Gastroesophageal sphincter (tissue), 4 donors: ENCODE results near the gene ADGRG7. TPM values are rescaled to one million over a fixed set of nuclear protein-coding genes. Genes with fewer than 3 reads are reported as not detected.

ENCODE experiments used
- ATAC-seq: fragments of 150-250 bp; one replicate; pipeline ENCODE4 v1.9.1; 2016; ENCODE audit warnings: mild to moderate bottlenecking, moderate library complexity
- H3K27ac ChIP-seq, 4 donors: fragments of 200-600 bp; sonication (generic) in 3 of 4; 1 replicate in 3 of 4; 2 replicates in 1 of 4; pipeline ENCODE4 v1.5.1; 2016 to 2019
- H3K27me3 ChIP-seq: fragments of 200-600 bp; sonication (generic); one replicate; pipeline ENCODE4 v1.5.1; 2019
- H3K36me3 ChIP-seq, 2 donors: fragments of 200-600 bp; sonication (generic); one replicate each; pipeline ENCODE4 v1.5.1; 2019; ENCODE audit warnings: control low read depth in 1 of 2
- H3K4me1 ChIP-seq, 3 donors: fragments of 200-600 bp; sonication (generic); 1 replicate in 2 of 3; 2 replicates in 1 of 3; pipeline ENCODE4 v1.5.1; 2016 to 2019; ENCODE audit warnings: control low read depth in 2 of 3
- H3K4me3 ChIP-seq, 2 donors: fragments of 200-600 bp; sonication (generic); one replicate each; pipeline ENCODE4 v1.5.1; 2019; ENCODE audit warnings: mild to moderate bottlenecking in 1 of 2, moderate library complexity in 1 of 2
- H3K9me3 ChIP-seq, 3 donors: fragments of 200-600 bp; sonication (generic); one replicate each; pipeline ENCODE4 v1.5.1; 2017 to 2019; ENCODE audit warnings: control low read depth in 2 of 3
- EP300 ChIP-seq: sonication (generic); formaldehyde crosslinking; IDR thresholded peaks from one replicate; pipeline ENCODE4 v1.6.1; 2017; ENCODE audit warnings: antibody characterized with exemption, mild to moderate bottlenecking
- POLR2A ChIP-seq, 2 donors: fragments of 450-650 bp; IDR thresholded peaks; one replicate each; pipeline ENCODE4 v1.6.1; 2017; ENCODE audit warnings: antibody characterized with exemption in 2 of 2, mild to moderate bottlenecking in 2 of 2, moderate library complexity in 1 of 2
- POLR2AphosphoS5 ChIP-seq: sonication (generic); formaldehyde crosslinking; IDR thresholded peaks from one replicate; pipeline ENCODE4 v1.6.1; 2017; ENCODE audit warnings: antibody characterized with exemption
- WGBS, 2 donors: methylation state at CpG; one replicate each; pipeline ENCODE4 v1.1.5; 2018; ENCODE audit warnings: low coverage in 1 of 2; 5-methylcytosine and 5-hydroxymethylcytosine counted together
- total RNA-seq, 4 donors: library from RNA; depleted of rRNA; stranded (reverse); fragments of >200 nt; gene quantifications; one replicate each; pipeline ENCODE4 v1.1.0, GENCODE V29; 2016
- TF ChIP-seq, protein P1 (sequence below), 4 experiments: fragments of 200-600 bp in 2 of 4; fragments of 450-650 bp in 2 of 4; sonication (generic) in 1 of 4; IDR thresholded peaks; one replicate each; pipeline ENCODE4 v1.5.1; 2017 to 2019; ENCODE audit warnings: antibody characterized with exemption in 4 of 4, mild to moderate bottlenecking in 2 of 4, moderate library complexity in 2 of 4

The ADGRG7 gene
- total RNA-seq, 4 donors from 2014 or later: 0.13 TPM; not detected in 3

DNA sequence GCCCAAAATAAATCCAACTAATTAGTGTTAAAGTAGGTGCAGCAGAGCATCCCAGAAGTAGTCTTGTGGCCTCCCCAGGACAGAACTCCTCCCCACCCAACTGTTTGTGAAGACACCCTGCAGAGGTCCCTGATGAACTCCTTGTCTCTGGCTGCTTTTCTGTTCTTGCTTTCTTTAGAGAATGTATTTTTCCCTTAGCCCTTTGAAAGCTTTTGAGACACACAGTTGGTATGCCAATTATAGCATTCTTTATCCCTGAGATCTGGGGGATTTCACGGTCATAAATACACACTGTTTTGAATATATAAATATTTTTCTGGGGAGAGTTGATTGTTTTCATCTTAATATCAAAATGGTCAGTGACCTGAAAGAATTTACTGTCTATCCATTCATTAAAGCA, 109.7 kb downstream of the ADGRG7 start:
- peaks cover 0 to 46% of the 10 kb centered on the region in 2 donors for H3K36me3 ChIP-seq
- no peak for ATAC-seq
- TF ChIP-seq EP300 (no peak), POLR2AphosphoS5 (no peak), POLR2A (IDR thresholded peaks at IDR 0.05) (no peak)
- TF ChIP-seq, protein P1, sequence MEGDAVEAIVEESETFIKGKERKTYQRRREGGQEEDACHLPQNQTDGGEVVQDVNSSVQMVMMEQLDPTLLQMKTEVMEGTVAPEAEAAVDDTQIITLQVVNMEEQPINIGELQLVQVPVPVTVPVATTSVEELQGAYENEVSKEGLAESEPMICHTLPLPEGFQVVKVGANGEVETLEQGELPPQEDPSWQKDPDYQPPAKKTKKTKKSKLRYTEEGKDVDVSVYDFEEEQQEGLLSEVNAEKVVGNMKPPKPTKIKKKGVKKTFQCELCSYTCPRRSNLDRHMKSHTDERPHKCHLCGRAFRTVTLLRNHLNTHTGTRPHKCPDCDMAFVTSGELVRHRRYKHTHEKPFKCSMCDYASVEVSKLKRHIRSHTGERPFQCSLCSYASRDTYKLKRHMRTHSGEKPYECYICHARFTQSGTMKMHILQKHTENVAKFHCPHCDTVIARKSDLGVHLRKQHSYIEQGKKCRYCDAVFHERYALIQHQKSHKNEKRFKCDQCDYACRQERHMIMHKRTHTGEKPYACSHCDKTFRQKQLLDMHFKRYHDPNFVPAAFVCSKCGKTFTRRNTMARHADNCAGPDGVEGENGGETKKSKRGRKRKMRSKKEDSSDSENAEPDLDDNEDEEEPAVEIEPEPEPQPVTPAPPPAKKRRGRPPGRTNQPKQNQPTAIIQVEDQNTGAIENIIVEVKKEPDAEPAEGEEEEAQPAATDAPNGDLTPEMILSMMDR (IDR thresholded peaks at IDR 0.05): no peak
- H3K27me3 ChIP-seq: no peaks in the 10 kb centered on the region
- H3K9me3 ChIP-seq: no peaks in the 10 kb centered on the region
- WGBS, 2 donors: 0 to 17% methylated on average over 1 of the region's 1 CpG
- peaks cover 0 to 56% (median 6%) of the 10 kb centered on the region in 3 donors for H3K4me1 ChIP-seq
- no peak overlapping the region for H3K4me3 ChIP-seq
- H3K27ac ChIP-seq: no peak overlapping the region

DNA sequence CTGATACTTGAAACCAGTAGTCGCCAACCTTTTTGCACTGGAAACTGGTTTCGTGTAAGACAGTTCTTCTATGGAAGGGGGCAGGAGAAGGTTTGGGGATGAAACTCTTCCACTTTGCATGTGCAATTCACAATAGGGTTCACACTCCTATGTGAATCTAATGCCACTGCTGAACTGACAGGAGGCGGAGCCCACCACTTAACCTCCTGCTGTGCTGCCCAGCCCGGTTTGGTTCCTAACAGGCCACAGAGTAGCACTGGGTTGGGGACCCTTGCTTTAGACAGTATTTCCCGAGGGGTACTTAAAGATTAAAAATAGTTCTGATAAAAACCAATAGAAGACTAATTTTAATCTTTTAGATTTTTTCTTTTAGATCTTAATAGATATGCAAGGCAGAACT, 111.0 kb downstream of the ADGRG7 start:
- Histone ChIP-seq H3K4me1 (peaks cover 0 to 45% (median 0%) of the 10 kb centered on the region in 3 donors), H3K27me3 (no peaks in the 10 kb centered on the region), H3K27ac (no peak overlapping the region), H3K36me3 (peaks cover 0 to 42% of the 10 kb centered on the region in 2 donors), H3K9me3 (no peaks in the 10 kb centered on the region), H3K4me3 (no peak overlapping the region)
- TF ChIP-seq POLR2AphosphoS5 (no peak), EP300 (no peak), POLR2A (IDR thresholded peaks at IDR 0.05) (no peak)
- TF ChIP-seq, protein P1 (IDR thresholded peaks at IDR 0.05): no peak
- ATAC-seq: no peak
- 68 to 87% methylated on average over 2 to 4 of the region's 5 CpGs for WGBS, 2 donors

DNA sequence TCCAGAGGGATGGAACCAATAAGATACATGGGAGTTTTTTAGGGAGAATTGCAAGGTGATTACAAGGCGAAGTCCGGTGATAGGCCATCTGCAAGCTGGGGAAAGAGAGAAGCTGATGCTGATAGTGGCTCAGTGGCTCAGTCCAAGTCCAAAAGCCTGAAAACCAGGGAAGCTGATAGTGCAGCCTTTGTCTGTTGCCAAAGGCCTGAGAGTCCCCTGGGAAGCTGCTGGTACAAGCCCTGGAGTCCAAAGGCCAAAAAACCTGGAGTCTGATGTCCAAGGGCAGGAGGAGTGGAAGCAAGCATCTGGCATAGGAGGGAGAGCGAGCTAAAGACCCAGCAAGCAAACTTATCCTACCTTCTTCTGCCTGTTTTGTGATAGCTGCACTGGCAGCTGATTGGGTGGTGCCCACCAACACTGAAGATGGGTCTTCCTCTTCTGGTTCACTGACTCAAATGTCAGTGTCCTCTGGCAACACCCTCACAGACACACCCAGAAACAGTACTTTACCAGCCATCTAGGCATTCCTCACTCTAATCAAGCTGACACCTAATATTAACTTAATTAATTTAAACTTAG, 116.6 kb downstream of the ADGRG7 start:
- no peak overlapping the region for H3K4me3 ChIP-seq
- H3K27ac ChIP-seq: no peak overlapping the region
- no peaks in the 10 kb centered on the region for H3K9me3 ChIP-seq
- WGBS, 2 donors: 100% methylated on average over 2 to 3 of the region's 3 CpGs
- TF ChIP-seq, protein P1 (IDR thresholded peaks at IDR 0.05): no peak
- TF ChIP-seq POLR2A (IDR thresholded peaks at IDR 0.05) (no peak), POLR2AphosphoS5 (no peak), EP300 (no peak)
- H3K4me1 ChIP-seq: peaks cover 0 to 21% (median 3%) of the 10 kb centered on the region in 3 donors
- H3K27me3 ChIP-seq: no peaks in the 10 kb centered on the region
- H3K36me3 ChIP-seq: peaks cover 0 to 66% of the 10 kb centered on the region in 2 donors
- no peak for ATAC-seq

DNA sequence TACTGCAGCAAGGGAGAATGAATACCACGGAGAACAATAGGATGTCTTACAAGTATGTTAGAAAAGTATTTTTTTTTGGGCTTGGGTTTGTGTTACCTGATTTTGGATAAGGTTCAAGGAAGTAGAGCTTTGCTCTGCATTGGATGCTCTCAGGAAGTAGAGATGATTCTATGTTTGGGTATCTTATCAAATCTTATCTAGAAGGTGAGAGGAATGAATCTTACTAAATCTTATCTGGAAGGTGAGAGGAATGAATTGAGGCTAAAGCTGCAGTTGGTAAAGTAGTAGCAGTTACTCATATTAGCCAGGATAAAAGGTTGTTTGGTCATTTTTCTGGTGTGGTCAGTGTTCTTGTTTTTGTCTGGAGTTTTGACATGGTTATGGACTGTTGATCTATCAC, 117.3 kb downstream of the ADGRG7 start:
- TF ChIP-seq POLR2A (IDR thresholded peaks at IDR 0.05) (no peak), EP300 (no peak), POLR2AphosphoS5 (no peak)
- TF ChIP-seq, protein P1 (IDR thresholded peaks at IDR 0.05): no peak
- WGBS, 2 donors: 78 to 100% methylated on average over 1 of the region's 1 CpG
- no peak overlapping the region for H3K4me3 ChIP-seq
- peaks cover 0 to 22% (median 3%) of the 10 kb centered on the region in 3 donors for H3K4me1 ChIP-seq
- no peaks in the 10 kb centered on the region for H3K9me3 ChIP-seq
- H3K27me3 ChIP-seq: no peaks in the 10 kb centered on the region
- ATAC-seq: no peak
- H3K27ac ChIP-seq: no peak overlapping the region
- H3K36me3 ChIP-seq: peaks cover 0 to 64% of the 10 kb centered on the region in 2 donors

DNA sequence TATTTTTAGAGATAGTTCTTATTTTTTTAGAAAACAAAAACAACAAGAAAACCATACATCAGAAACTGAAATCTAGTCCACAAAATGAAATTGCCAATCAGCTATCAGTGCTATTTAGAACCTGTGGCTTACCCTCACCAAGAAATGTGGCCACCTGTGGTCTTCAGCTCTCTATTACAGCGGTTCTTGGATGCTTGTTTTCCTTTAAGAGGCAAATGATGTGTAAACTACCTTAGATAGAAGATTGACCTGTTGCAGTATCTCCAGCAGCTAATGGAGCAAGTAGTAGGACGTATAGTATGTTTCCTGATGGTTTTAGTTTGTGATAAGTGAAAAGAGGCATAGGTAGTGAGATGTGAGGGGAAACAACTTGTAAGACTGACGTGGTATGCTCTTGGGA, 121.1 kb downstream of the ADGRG7 start:
- TF ChIP-seq POLR2A (IDR thresholded peaks at IDR 0.05) (no peak), EP300 (no peak), POLR2AphosphoS5 (no peak)
- TF ChIP-seq, protein P1 (IDR thresholded peaks at IDR 0.05): no peak
- ATAC-seq: no peak
- WGBS, 2 donors: 77 to 81% methylated on average over 3 of the region's 3 CpGs
- H3K27ac ChIP-seq: no peak overlapping the region
- H3K9me3 ChIP-seq: no peaks in the 10 kb centered on the region
- H3K4me3 ChIP-seq: no peak overlapping the region
- peaks cover 0 to 71% of the 10 kb centered on the region in 2 donors for H3K36me3 ChIP-seq
- no peaks in the 10 kb centered on the region for H3K27me3 ChIP-seq
- peaks cover 0 to 38% (median 3%) of the 10 kb centered on the region in 3 donors for H3K4me1 ChIP-seq
